ENCODE data around the gene PEG3. TPM values are rescaled to one million over a fixed set of nuclear protein-coding genes. Genes with fewer than 3 reads are reported as not detected.

Gene PEG3
- total and polyA plus RNA-seq, 2 of the 13 experiments (the other 11 are each of a cell fraction or from before 2014, with no cell fraction given), result 217 to 394 TPM

DNA sequence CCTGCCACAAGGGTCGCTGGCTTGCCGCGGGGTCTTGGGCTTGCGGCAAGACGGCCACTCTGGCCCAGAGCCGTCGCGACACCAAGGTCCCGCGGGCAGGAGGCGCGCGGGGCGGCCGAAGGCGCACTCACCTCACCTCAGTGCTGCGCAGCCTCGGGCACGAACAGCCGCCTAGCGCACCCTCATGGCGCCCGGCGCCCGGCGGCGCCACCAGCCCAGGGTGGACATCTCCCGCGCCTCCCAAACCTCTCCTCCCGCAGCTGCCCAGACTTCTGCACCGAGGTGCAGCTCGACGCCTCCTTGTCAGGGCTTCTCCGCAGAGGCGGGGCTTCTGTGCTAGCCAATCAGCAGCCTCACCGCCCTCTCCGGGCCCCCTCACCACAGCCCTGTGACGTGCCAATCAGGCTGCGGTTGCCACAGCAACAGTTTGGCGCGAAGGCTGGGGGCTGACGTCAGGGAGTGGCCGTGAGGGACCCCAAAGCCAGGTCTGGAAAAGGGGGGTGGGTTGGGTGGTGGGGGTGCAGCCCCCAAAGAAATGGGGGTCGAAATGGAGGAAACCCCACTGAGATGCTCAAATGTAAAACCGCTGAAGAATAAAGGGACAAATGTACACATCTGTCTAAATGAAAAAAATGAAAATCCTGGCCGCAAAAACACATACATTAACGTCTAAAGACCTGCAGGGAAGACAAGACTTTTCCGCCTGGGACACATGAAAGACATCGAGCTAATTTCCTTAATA, at the start of gene PEG3, which contains the start of gene ZIM2 (continued):
- TF ChIP-seq CEBPG (CRISPR knock-in tag; IDR thresholded peaks at IDR 0.05) (no peak), ZKSCAN5 (CRISPR knock-in tag; IDR thresholded peaks at IDR 0.05) (no peak), ZNF615 (CRISPR knock-in tag; IDR thresholded peaks at IDR 0.05; ENCODE audit: borderline replicate concordance) (no peak), CBFB (CRISPR knock-in tag; IDR thresholded peaks at IDR 0.05) (no peak), IKZF5 (CRISPR knock-in tag; IDR thresholded peaks at IDR 0.05) (0 out of 2 replicates have a peak, but pooled peaks have one; percentile 21), ZNF224 (CRISPR knock-in tag; IDR thresholded peaks at IDR 0.05) (no peak), ZNF17 (CRISPR knock-in tag; IDR thresholded peaks at IDR 0.05) (no peak), ZNF761 (CRISPR knock-in tag; conservative IDR thresholded peaks at IDR 0.05) (no peak), ZBTB38 (CRISPR knock-in tag; IDR thresholded peaks at IDR 0.05) (peak; percentile 31; the same call in 1 of the 2 replicates), ZSCAN21 (CRISPR knock-in tag; IDR thresholded peaks at IDR 0.05; ENCODE audit: borderline replicate concordance) (peak; percentile 89; the same call in 1 of the 2 replicates), TOE1 (CRISPR knock-in tag; IDR thresholded peaks at IDR 0.05) (no peak), GFI1 (CRISPR knock-in tag; IDR thresholded peaks at IDR 0.05; ENCODE audit: borderline replicate concordance) (no peak; the same call in 1 of the 2 replicates), ZNF777 (CRISPR knock-in tag; IDR thresholded peaks at IDR 0.05) (no peak), ZNF572 (CRISPR knock-in tag; IDR thresholded peaks at IDR 0.05) (no peak), ZFY (CRISPR knock-in tag; IDR thresholded peaks at IDR 0.05) (no peak), HNRNPLL (IDR thresholded peaks at IDR 0.05; ENCODE audit: low read depth, low read length, poor library complexity, severe bottlenecking) (peak; percentile 20), ZNF672 (CRISPR knock-in tag; IDR thresholded peaks at IDR 0.05) (no peak), KDM6A (CRISPR knock-in tag; IDR thresholded peaks at IDR 0.05; ENCODE audit: low read depth) (no peak), FOSL2 (CRISPR knock-in tag; IDR thresholded peaks at IDR 0.05) (no peak), ZBTB25 (CRISPR knock-in tag; IDR thresholded peaks at IDR 0.05) (no peak), TFE3 (CRISPR knock-in tag; IDR thresholded peaks at IDR 0.05) (no peak), ZNF205 (CRISPR knock-in tag; IDR thresholded peaks at IDR 0.05) (no peak)
- TF ChIP-seq, protein P1, sequence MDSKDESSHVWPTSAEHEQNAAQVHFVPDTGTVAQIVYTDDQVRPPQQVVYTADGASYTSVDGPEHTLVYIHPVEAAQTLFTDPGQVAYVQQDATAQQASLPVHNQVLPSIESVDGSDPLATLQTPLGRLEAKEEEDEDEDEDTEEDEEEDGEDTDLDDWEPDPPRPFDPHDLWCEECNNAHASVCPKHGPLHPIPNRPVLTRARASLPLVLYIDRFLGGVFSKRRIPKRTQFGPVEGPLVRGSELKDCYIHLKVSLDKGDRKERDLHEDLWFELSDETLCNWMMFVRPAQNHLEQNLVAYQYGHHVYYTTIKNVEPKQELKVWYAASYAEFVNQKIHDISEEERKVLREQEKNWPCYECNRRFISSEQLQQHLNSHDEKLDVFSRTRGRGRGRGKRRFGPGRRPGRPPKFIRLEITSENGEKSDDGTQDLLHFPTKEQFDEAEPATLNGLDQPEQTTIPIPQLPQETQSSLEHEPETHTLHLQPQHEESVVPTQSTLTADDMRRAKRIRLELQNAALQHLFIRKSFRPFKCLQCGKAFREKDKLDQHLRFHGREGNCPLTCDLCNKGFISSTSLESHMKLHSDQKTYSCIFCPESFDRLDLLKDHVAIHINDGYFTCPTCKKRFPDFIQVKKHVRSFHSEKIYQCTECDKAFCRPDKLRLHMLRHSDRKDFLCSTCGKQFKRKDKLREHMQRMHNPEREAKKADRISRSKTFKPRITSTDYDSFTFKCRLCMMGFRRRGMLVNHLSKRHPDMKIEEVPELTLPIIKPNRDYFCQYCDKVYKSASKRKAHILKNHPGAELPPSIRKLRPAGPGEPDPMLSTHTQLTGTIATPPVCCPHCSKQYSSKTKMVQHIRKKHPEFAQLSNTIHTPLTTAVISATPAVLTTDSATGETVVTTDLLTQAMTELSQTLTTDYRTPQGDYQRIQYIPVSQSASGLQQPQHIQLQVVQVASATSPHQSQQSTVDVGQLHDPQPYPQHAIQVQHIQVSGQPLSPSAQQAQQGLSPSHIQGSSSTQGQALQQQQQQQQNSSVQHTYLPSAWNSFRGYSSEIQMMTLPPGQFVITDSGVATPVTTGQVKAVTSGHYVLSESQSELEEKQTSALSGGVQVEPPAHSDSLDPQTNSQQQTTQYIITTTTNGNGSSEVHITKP (CRISPR knock-in tag; IDR thresholded peaks at IDR 0.05; ENCODE audit: low read depth), result no peak
- TF ChIP-seq, protein P2, sequence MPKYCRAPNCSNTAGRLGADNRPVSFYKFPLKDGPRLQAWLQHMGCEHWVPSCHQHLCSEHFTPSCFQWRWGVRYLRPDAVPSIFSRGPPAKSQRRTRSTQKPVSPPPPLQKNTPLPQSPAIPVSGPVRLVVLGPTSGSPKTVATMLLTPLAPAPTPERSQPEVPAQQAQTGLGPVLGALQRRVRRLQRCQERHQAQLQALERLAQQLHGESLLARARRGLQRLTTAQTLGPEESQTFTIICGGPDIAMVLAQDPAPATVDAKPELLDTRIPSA (CRISPR knock-in tag; IDR thresholded peaks at IDR 0.05; ENCODE audit: borderline replicate concordance), result no peak

Data from HepG2 (cell line).